HEK293 (cell line): ENCODE measurements around the gene AMOTL2.

Experiments
- CTCF ChIA-PET: fragments of 350-600 bp; formaldehyde crosslinking; extraction: SDS; loops from one replicate; lab custom pipeline; 2021; ENCODE audit warnings: antibody characterized with exemption; lab: Yijun Ruan, JAX
- POLR2A ChIA-PET: fragments of 300-600 bp; formaldehyde crosslinking; extraction: SDS; loops from one replicate; lab custom pipeline; 2020; ENCODE audit warnings: antibody characterized with exemption, inconsistent platforms; lab: Yijun Ruan, JAX
- H3K27ac ChIP-seq: fragments of 200-500 bp; sonication (Bioruptor generic); 2 replicates; pipeline ENCODE4 v1.5.1; 2014; ENCODE audit warnings: low read depth, low read length, control low read depth, inconsistent platforms; ENCODE audit errors: extremely low read depth
- H3K36me3 ChIP-seq, 2 experiments: fragments of 200-500 bp in 1 of 2; sonication (Bioruptor generic) in 1 of 2; 1 replicate in 1 of 2; 2 replicates in 1 of 2; pipeline ENCODE4 v1.5.1; 2014 to 2017; ENCODE audit warnings: inconsistent platforms in 2 of 2, low read length in 2 of 2; ENCODE audit not compliant: control insufficient read depth in 2 of 2, insufficient read depth in 1 of 2
- H3K4me1 ChIP-seq: fragments of 200-500 bp; sonication (Bioruptor generic); 2 replicates; pipeline ENCODE4 v1.5.1; 2014; ENCODE audit warnings: mild to moderate bottlenecking, low read length, inconsistent platforms; ENCODE audit not compliant: control insufficient read depth, insufficient read depth
- H3K4me3 ChIP-seq: 2 replicates; pipeline ENCODE4 v1.5.1; 2011; ENCODE audit warnings: low read depth, mild to moderate bottlenecking, control low read depth, low read length, moderate library complexity
- H3K9me3 ChIP-seq: fragments of 200-500 bp; sonication (Bioruptor generic); 2 replicates; pipeline ENCODE4 v1.5.1; 2014; ENCODE audit warnings: low read depth, low read length, inconsistent platforms; ENCODE audit not compliant: control insufficient read depth, insufficient read depth
- HOXA7 ChIP-seq: sonication (generic); formaldehyde crosslinking; IDR thresholded peaks from 2 replicates; pipeline ENCODE4 v1.8.1; 2022; ENCODE audit warnings: missing genetic modification reagents, borderline replicate concordance
- HOXD13 ChIP-seq: sonication (generic); formaldehyde crosslinking; IDR thresholded peaks from 2 replicates; pipeline ENCODE4 v1.8.0; 2022; ENCODE audit warnings: missing genetic modification reagents, borderline replicate concordance
- KLF1 ChIP-seq: fragments of 450-650 bp; formaldehyde crosslinking; IDR thresholded peaks from 2 replicates; pipeline ENCODE4 v1.5.1; 2016; ENCODE audit warnings: missing biosample characterization, missing genetic modification characterization
- OVOL3 ChIP-seq: fragments of 450-650 bp; formaldehyde crosslinking; IDR thresholded peaks from 2 replicates; pipeline ENCODE4 v1.5.1; 2016; ENCODE audit warnings: missing biosample characterization, missing genetic modification characterization
- PRDM10 ChIP-seq: fragments of 450-650 bp; formaldehyde crosslinking; IDR thresholded peaks from 2 replicates; pipeline ENCODE4 v1.5.1; 2016; ENCODE audit warnings: missing biosample characterization, missing genetic modification characterization
- REST ChIP-seq: fragments of 450-650 bp; formaldehyde crosslinking; IDR thresholded peaks from 2 replicates; pipeline ENCODE4 v1.5.1; 2016; ENCODE audit warnings: missing biosample characterization, missing genetic modification characterization
- ZBTB6 ChIP-seq: fragments of 450-650 bp; formaldehyde crosslinking; IDR thresholded peaks from 2 replicates; pipeline ENCODE4 v1.5.1; 2017; ENCODE audit warnings: missing biosample characterization, missing genetic modification characterization
- ZNF133 ChIP-seq: fragments of 450-650 bp; formaldehyde crosslinking; IDR thresholded peaks from 2 replicates; pipeline ENCODE4 v1.5.1; 2016; ENCODE audit warnings: missing biosample characterization, missing genetic modification characterization
- ZNF157 ChIP-seq: fragments of 450-650 bp; formaldehyde crosslinking; IDR thresholded peaks from 2 replicates; pipeline ENCODE4 v1.5.1; 2016; ENCODE audit warnings: missing biosample characterization, missing genetic modification characterization
- ZNF24 ChIP-seq: fragments of 450-650 bp; formaldehyde crosslinking; IDR thresholded peaks from 2 replicates; pipeline ENCODE4 v1.5.1; 2016; ENCODE audit warnings: missing biosample characterization, missing genetic modification characterization
- ZNF311 ChIP-seq: fragments of 450-650 bp; formaldehyde crosslinking; IDR thresholded peaks from 2 replicates; pipeline ENCODE4 v1.5.1; 2017; ENCODE audit warnings: missing biosample characterization, missing genetic modification characterization, borderline replicate concordance
- ZNF792 ChIP-seq: fragments of 450-650 bp; formaldehyde crosslinking; IDR thresholded peaks from 2 replicates; pipeline ENCODE4 v1.5.1; 2016; ENCODE audit warnings: missing biosample characterization, missing genetic modification characterization
- ZSCAN30 ChIP-seq: fragments of 450-650 bp; IDR thresholded peaks from 2 replicates; pipeline ENCODE4 v1.5.1; 2018; ENCODE audit warnings: missing biosample characterization, mild to moderate bottlenecking, missing genetic modification characterization, moderate library complexity
- ZSCAN4 ChIP-seq: fragments of 450-650 bp; formaldehyde crosslinking; IDR thresholded peaks from 2 replicates; pipeline ENCODE4 v1.5.1; 2017; ENCODE audit warnings: missing biosample characterization, missing genetic modification characterization
- TF ChIP-seq, protein P1 (sequence below): fragments of 450-650 bp; formaldehyde crosslinking; IDR thresholded peaks from 2 replicates; pipeline ENCODE4 v1.5.1; 2016; ENCODE audit warnings: missing biosample characterization, missing genetic modification characterization, borderline replicate concordance

Gene AMOTL2

DNA sequence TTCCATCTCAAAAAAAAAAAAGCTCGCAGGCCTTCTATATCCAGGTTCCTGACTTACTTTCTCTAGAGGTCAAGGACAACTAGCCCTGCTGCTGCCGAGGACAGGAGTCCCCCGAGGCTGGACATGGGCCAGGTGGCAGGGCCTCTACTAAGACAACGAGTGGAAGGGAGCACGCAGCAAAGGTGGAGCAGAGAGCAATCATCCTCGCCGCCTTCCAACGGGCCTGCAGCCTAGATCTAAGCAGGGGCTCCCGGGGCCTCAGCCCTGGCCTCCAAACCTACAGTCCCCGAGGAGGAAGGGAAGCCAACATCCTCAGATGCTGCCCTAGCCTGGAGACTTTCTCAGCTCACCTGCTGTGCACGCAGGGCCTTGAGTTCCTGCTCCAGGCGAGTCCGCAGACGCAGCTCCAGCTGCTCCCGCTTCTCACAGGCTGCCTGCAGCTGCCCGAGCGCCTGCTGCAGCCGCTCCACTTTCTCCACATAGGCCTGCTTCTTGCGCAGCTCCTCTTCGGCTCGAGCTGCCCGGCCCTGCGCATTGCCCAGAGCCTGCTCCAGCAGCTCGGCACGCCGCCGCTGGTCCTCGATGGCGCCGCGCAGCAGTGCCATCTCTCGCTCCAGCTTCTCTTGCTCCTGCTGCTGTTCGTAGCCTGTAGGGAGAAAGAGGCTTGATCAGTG, 12.9 kb downstream of the AMOTL2 start:
- no peak overlapping the region for H3K27ac ChIP-seq
- no peak for TF ChIP-seq KLF1 (tag by site-specific recombination)
- no peak for TF ChIP-seq PRDM10 (tag by site-specific recombination)
- TF ChIP-seq ZSCAN4 (tag by site-specific recombination): no peak
- TF ChIP-seq ZNF311 (tag by site-specific recombination): no peak
- TF ChIP-seq HOXA7 (CRISPR knock-in tag): no peak
- TF ChIP-seq ZNF24: no peak
- no peak for TF ChIP-seq REST (tag by site-specific recombination)
- TF ChIP-seq ZNF157 (tag by site-specific recombination): no peak
- no peak for TF ChIP-seq ZSCAN30
- no peak for TF ChIP-seq HOXD13
- no peak for TF ChIP-seq ZNF792 (tag by site-specific recombination)
- TF ChIP-seq ZBTB6: no peak
- TF ChIP-seq ZNF133 (tag by site-specific recombination): no peak
- no peak for TF ChIP-seq OVOL3 (tag by site-specific recombination)
- TF ChIP-seq, protein P1, sequence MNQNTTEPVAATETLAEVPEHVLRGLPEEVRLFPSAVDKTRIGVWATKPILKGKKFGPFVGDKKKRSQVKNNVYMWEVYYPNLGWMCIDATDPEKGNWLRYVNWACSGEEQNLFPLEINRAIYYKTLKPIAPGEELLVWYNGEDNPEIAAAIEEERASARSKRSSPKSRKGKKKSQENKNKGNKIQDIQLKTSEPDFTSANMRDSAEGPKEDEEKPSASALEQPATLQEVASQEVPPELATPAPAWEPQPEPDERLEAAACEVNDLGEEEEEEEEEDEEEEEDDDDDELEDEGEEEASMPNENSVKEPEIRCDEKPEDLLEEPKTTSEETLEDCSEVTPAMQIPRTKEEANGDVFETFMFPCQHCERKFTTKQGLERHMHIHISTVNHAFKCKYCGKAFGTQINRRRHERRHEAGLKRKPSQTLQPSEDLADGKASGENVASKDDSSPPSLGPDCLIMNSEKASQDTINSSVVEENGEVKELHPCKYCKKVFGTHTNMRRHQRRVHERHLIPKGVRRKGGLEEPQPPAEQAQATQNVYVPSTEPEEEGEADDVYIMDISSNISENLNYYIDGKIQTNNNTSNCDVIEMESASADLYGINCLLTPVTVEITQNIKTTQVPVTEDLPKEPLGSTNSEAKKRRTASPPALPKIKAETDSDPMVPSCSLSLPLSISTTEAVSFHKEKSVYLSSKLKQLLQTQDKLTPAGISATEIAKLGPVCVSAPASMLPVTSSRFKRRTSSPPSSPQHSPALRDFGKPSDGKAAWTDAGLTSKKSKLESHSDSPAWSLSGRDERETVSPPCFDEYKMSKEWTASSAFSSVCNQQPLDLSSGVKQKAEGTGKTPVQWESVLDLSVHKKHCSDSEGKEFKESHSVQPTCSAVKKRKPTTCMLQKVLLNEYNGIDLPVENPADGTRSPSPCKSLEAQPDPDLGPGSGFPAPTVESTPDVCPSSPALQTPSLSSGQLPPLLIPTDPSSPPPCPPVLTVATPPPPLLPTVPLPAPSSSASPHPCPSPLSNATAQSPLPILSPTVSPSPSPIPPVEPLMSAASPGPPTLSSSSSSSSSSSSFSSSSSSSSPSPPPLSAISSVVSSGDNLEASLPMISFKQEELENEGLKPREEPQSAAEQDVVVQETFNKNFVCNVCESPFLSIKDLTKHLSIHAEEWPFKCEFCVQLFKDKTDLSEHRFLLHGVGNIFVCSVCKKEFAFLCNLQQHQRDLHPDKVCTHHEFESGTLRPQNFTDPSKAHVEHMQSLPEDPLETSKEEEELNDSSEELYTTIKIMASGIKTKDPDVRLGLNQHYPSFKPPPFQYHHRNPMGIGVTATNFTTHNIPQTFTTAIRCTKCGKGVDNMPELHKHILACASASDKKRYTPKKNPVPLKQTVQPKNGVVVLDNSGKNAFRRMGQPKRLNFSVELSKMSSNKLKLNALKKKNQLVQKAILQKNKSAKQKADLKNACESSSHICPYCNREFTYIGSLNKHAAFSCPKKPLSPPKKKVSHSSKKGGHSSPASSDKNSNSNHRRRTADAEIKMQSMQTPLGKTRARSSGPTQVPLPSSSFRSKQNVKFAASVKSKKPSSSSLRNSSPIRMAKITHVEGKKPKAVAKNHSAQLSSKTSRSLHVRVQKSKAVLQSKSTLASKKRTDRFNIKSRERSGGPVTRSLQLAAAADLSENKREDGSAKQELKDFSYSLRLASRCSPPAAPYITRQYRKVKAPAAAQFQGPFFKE (tag by site-specific recombination): no peak
- no peak overlapping the region for H3K4me3 ChIP-seq

More for the DNA sequence above, 12.9 kb downstream of the AMOTL2 start:
- no peaks in the 10 kb centered on the region for H3K9me3 ChIP-seq
- ChIA-PET POLR2A (no interaction called here), CTCF (no interaction called here)
- H3K4me1 ChIP-seq: peaks cover 7% of the 10 kb centered on the region; the same call in 1 of the 2 replicates
- H3K36me3 ChIP-seq: peaks cover 0 to 95% of the 10 kb centered on the region in 2 experiments; a peak in 2 of 3 replicates
